Keratinocyte (primary cell): ENCODE data around the gene SNTB2. TPM values are rescaled to one million over a fixed set of nuclear protein-coding genes. Genes with fewer than 3 reads are reported as not detected.
"Not testable (repeated sequence)": the region's sequence is repeated elsewhere in the genome, so short reads cannot be mapped to it uniquely, and the experiment has no call there.

Experiments used
- DNase-seq: peaks from one replicate; pipeline ENCODE4 v3.0.0-alpha.2; 2011; ENCODE audit warnings: low read depth, missing footprints, low spot score
- FAIRE-seq: peaks from 2 replicates; lab custom pipeline; 2011; peaks lifted over from hg19 to GRCh38; lab: Jason Lieb, UNC
- H2AFZ ChIP-seq: 2 replicates; pipeline ENCODE4 v1.6.0; 2012; ENCODE audit warnings: low read length, control low read depth, inconsistent platforms; ENCODE audit not compliant: control insufficient read depth
- H3K27ac ChIP-seq: 2 replicates; pipeline ENCODE4 v1.5.1; 2011; ENCODE audit warnings: low read length; ENCODE audit not compliant: control insufficient read depth, insufficient read depth
- H3K27me3 ChIP-seq: 3 replicates; pipeline ENCODE4 v1.6.0; 2011; ENCODE audit warnings: low read length; ENCODE audit not compliant: control insufficient read depth, insufficient read depth; ENCODE audit errors: extremely low read depth
- H3K36me3 ChIP-seq, 2 experiments: 2 replicates in 1 of 2; 3 replicates in 1 of 2; pipeline ENCODE4 v1.5.1; 2011; ENCODE audit warnings: low read length in 2 of 2, mild to moderate bottlenecking in 1 of 2; ENCODE audit not compliant: control insufficient read depth in 2 of 2, insufficient read depth in 2 of 2; ENCODE audit errors: extremely low read depth in 1 of 2
- H3K4me1 ChIP-seq: 3 replicates; pipeline ENCODE4 v1.5.1; 2011; ENCODE audit warnings: low read length; ENCODE audit not compliant: control insufficient read depth, insufficient read depth; ENCODE audit errors: extremely low read depth
- H3K4me2 ChIP-seq: 3 replicates; pipeline ENCODE4 v1.6.0; 2011; ENCODE audit warnings: low read depth, low read length; ENCODE audit not compliant: control insufficient read depth, insufficient read depth; ENCODE audit errors: extremely low read depth
- H3K4me3 ChIP-seq, 3 experiments: fragments of 200-600 bp in 1 of 3; sonication (generic) in 1 of 3; 2 replicates in 2 of 3; 3 replicates in 1 of 3; pipeline ENCODE4 v1.5.1; 2011 to 2016; ENCODE audit warnings: low read length in 3 of 3, mild to moderate bottlenecking in 3 of 3, control low read depth in 2 of 3, inconsistent platforms in 1 of 3, low read depth in 1 of 3, mixed read lengths in 1 of 3, mixed run types in 1 of 3, moderate library complexity in 1 of 3; ENCODE audit not compliant: control insufficient read depth in 2 of 3, insufficient read depth in 2 of 3; ENCODE audit errors: extremely low read depth in 1 of 3
- H3K79me2 ChIP-seq: 2 replicates; pipeline ENCODE4 v1.6.0; 2012; ENCODE audit warnings: low read length; ENCODE audit not compliant: control insufficient read depth, insufficient read depth
- H3K9ac ChIP-seq: 3 replicates; pipeline ENCODE4 v1.6.0; 2011; ENCODE audit warnings: low read length; ENCODE audit not compliant: control insufficient read depth, insufficient read depth; ENCODE audit errors: extremely low read depth
- H3K9me1 ChIP-seq: 3 replicates; pipeline ENCODE4 v1.6.0; 2011; ENCODE audit warnings: low read length; ENCODE audit not compliant: control insufficient read depth, insufficient read depth; ENCODE audit errors: extremely low read depth
- H3K9me3 ChIP-seq: 2 replicates; pipeline ENCODE4 v1.5.1; 2012; ENCODE audit warnings: low read depth, low read length; ENCODE audit not compliant: control insufficient read depth
- H4K20me1 ChIP-seq: 3 replicates; pipeline ENCODE4 v1.6.0; 2011; ENCODE audit warnings: low read length; ENCODE audit not compliant: control insufficient read depth, insufficient read depth; ENCODE audit errors: extremely low read depth
- EZH2 ChIP-seq: IDR thresholded peaks from one replicate; pipeline ENCODE4 v1.6.1; 2012; ENCODE audit warnings: inconsistent platforms, mild to moderate bottlenecking, low read length, moderate library complexity
- dilution Hi-C: fragments of 300-500 bp; cut with MboI; formaldehyde crosslinking; loops from one replicate; pipeline ENCODE4 v1.7.0; 2020; ENCODE audit warnings: low sequenced_read_pairs; ENCODE audit not compliant: extremely low pct_ligation_motif_present
- polyA minus RNA-seq, 3 experiments: library from RNA; depleted of rRNA, polyadenylated mRNA; stranded (reverse); fragments of >200 nt; gene quantifications; 1 replicate in 1 of 3; 2 replicates in 1 of 3; 3 replicates in 1 of 3; pipeline ENCODE4 v1.2.3, GENCODE V29; 2011
- polyA plus RNA-seq, 5 experiments: library from polyadenylated mRNA; depleted of rRNA in 3 of 5; stranded (reverse) in 3 of 5; stranded (forward) in 1 of 5; unstranded in 1 of 5; fragments of >200 nt; gene quantifications; 1 replicate in 1 of 5; 2 replicates in 3 of 5; 3 replicates in 1 of 5; pipeline versions ENCODE4 v1.2.1 to v1.2.3, GENCODE V29; 2011 to 2012; ENCODE audit warnings: missing spikeins in 2 of 5, low read depth in 1 of 5, low replicate concordance in 1 of 5
- TF ChIP-seq, protein P1 (sequence below), 3 experiments: IDR thresholded peaks in 1 of 3; conservative IDR thresholded peaks in 1 of 3; optimal IDR thresholded peaks in 1 of 3; 2 replicates in 2 of 3; 3 replicates in 1 of 3; pipeline versions ENCODE3 to v1.5.1; 2011; ENCODE audit warnings: low read length in 3 of 3, mild to moderate bottlenecking in 3 of 3, moderate library complexity in 2 of 3, control low read depth in 1 of 3, inconsistent platforms in 1 of 3; ENCODE audit not compliant: insufficient read depth in 2 of 3; ENCODE audit errors: extremely low read depth in 1 of 3

Gene SNTB2
- 11.2 to 15.9 TPM (median 13.7 TPM) in 3 replicates for polyA plus RNA-seq
- polyA plus RNA-seq (2011; ENCODE audit: low read depth), result 2.8 TPM
- polyA plus RNA-seq (2011; cell fraction: cytosol; rRNA removed), result 5.3 and 8.8 TPM in 2 replicates
- 15.7 and 15.8 TPM in 2 replicates for polyA plus RNA-seq (2011; cell fraction: nucleus; rRNA removed)
- polyA plus RNA-seq (2012; ENCODE audit: low replicate concordance), result 4.2 and 6.7 TPM in 2 replicates
- 16.2 to 32.1 TPM (median 19.4 TPM) in 3 replicates for polyA minus RNA-seq
- polyA minus RNA-seq (2011; cell fraction: cytosol; rRNA and poly(A)+ RNA removed), result 35.5 TPM
- polyA minus RNA-seq (2011; cell fraction: nucleus; rRNA and poly(A)+ RNA removed), result 16.6 and 31.2 TPM in 2 replicates

DNA sequence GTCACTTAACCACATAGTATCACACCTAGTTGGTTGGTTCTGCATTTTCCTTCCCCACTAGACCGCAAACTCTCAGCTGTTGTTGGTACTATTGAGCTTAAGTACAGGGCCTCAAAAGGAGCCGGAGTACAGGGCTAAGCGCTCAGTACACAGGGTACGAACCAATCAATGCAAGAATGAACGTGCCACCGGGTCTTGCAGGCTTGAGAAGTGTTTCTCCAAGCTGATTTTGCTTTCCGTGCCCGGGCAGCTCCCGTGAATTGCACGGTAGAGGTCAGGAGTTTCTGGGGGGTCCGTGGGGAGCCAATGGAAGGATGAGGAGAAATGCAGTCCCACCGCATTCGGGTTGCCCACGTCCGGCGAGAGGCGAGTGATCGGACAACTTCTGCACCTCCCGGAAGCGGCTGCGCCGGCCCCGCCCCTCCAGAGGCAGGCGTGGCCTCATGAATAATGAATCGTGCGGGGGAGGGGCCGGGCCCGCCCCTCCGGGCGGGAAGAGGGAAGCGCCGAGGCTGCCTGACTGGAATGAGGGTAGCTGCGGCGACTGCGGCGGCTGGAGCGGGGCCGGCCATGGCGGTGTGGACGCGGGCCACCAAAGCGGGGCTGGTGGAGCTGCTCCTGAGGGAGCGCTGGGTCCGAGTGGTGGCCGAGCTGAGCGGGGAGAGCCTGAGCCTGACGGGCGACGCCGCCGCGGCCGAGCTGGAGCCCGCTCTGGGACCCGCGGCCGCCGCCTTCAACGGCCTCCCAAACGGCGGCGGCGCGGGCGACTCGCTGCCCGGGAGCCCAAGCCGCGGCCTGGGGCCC, at the start of gene SNTB2:
Gene SNTB2, plus strand, starts transcription at position 523 of the 804 bp plus-strand sequence. Its CDS starts 3 bp downstream, at position 526.
- Histone ChIP-seq H3K4me2 (peak within 1 kb of the TSS; percentile 81), H3K27ac (peak within 1 kb of the TSS; percentile 66), H3K27me3 (no peaks in the 10 kb centered on the region), H3K9me3 (no peaks in the 10 kb centered on the region), H3K4me1 (peaks cover 45% of the 10 kb centered on the region), H3K79me2 (peaks cover 37% of the 10 kb centered on the region), H3K36me3 (no peaks in the 10 kb centered on the region), H3K9ac (peak within 1 kb of the TSS; percentile 75), H3K4me3 (peak within 1 kb of the TSS; percentile 66 to 85 (median 76)), H4K20me1 (no peaks in the 10 kb centered on the region), H3K9me1 (no peaks in the 10 kb centered on the region), H2AFZ (peak within 1 kb of the TSS; percentile 91)
- TF ChIP-seq, protein P1, sequence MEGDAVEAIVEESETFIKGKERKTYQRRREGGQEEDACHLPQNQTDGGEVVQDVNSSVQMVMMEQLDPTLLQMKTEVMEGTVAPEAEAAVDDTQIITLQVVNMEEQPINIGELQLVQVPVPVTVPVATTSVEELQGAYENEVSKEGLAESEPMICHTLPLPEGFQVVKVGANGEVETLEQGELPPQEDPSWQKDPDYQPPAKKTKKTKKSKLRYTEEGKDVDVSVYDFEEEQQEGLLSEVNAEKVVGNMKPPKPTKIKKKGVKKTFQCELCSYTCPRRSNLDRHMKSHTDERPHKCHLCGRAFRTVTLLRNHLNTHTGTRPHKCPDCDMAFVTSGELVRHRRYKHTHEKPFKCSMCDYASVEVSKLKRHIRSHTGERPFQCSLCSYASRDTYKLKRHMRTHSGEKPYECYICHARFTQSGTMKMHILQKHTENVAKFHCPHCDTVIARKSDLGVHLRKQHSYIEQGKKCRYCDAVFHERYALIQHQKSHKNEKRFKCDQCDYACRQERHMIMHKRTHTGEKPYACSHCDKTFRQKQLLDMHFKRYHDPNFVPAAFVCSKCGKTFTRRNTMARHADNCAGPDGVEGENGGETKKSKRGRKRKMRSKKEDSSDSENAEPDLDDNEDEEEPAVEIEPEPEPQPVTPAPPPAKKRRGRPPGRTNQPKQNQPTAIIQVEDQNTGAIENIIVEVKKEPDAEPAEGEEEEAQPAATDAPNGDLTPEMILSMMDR (optimal IDR thresholded peaks at IDR 0.05 in 1 of 3, IDR thresholded peaks at IDR 0.05 in 1 of 3, conservative IDR thresholded peaks at IDR 0.05 in 1 of 3; ENCODE audit: extremely low read depth in 1 of 3, insufficient read depth in 2 of 3, low read length in 3 of 3), result no peak
- TF ChIP-seq EZH2, result no peak
- FAIRE-seq, result no peak
- DNase-seq, result peak; percentile 55
- dilution Hi-C loops, result no loop called here

DNA sequence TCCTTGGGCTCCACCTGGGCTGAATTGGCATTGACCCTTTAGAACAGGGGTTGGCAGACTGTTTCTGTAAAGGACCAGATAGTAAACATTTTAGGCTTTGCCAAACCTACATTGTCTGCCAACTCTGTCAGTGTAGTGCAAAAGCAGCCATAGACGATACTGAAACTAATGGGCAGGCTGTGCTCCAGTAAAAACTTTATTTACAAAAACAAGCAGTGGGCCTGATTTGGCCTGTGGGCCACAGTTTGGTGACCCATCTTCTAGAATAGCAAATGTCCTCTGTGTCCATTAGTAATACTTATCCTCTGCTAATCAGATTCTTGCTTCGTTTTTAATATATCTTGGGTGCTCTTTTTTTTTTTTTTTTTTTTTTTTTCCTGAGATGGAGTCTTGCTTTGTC, 48.4 kb upstream of the SNTB2 start:
- no peak for DNase-seq
- no peak for FAIRE-seq

DNA sequence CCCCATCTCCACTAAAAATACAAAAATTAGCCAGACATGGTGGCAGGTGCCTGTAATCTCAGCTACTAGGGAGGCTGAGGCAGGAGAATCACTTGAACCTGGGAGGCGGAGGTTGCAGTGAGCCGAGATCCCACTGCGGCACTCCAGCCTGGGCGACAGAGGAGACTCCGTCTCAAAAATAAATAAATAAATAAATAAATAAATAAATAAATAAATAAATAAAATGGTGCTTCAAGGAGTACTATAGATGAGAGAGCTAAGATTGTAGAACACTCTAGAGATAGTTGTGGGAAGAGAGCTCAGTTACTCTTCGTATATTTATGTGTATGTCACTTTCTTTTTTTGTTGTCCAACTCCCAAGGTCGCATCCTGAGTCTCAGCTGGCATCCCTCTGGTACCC, 47.5 kb upstream of the SNTB2 start:
- H3K27me3 ChIP-seq, dilution Hi-C loops, H3K27ac ChIP-seq, H3K9ac ChIP-seq, H3K9me1 ChIP-seq, DNase-seq, H3K4me3 ChIP-seq, H4K20me1 ChIP-seq, H3K9me3 ChIP-seq, H2AFZ ChIP-seq, H3K4me1 ChIP-seq, FAIRE-seq, H3K4me2 ChIP-seq: not testable (repeated sequence)
- Histone ChIP-seq H3K36me3 (peaks cover 29 to 53% of the 10 kb centered on the region in 2 experiments), H3K79me2 (peaks cover 41% of the 10 kb centered on the region)

More for the DNA sequence above, 48.4 kb upstream of the SNTB2 start:
- dilution Hi-C loops, result no loop called here
- peaks cover 50% of the 10 kb centered on the region for H3K79me2 ChIP-seq
- H3K36me3 ChIP-seq, result peaks cover 28 to 57% of the 10 kb centered on the region in 2 experiments
- H3K27me3 ChIP-seq, result no peaks in the 10 kb centered on the region
- H3K4me2 ChIP-seq, result no peak overlapping the region
- H3K9ac ChIP-seq, result no peak overlapping the region
- no peaks in the 10 kb centered on the region for H3K9me3 ChIP-seq
- no peaks in the 10 kb centered on the region for H4K20me1 ChIP-seq
- peaks cover 8% of the 10 kb centered on the region for H3K4me1 ChIP-seq
- no peak overlapping the region for H3K4me3 ChIP-seq
- no peak overlapping the region for H3K27ac ChIP-seq
- no peak overlapping the region for H2AFZ ChIP-seq
- TF ChIP-seq, protein P1 (optimal IDR thresholded peaks at IDR 0.05 in 1 of 3, IDR thresholded peaks at IDR 0.05 in 1 of 3, conservative IDR thresholded peaks at IDR 0.05 in 1 of 3; ENCODE audit: extremely low read depth in 1 of 3, insufficient read depth in 2 of 3, low read length in 3 of 3), result no peak
- no peak for TF ChIP-seq EZH2
- H3K9me1 ChIP-seq, result no peaks in the 10 kb centered on the region
